Epithelial cell of esophagus (primary cell): Measurements from ENCODE around the gene CXCR2.
A peak's percentile ranks its signal among the peaks of the same experiment; 100 is the strongest.

Source experiments
- DNase-seq: peaks from one replicate; pipeline ENCODE4 v3.0.0; 2010; ENCODE audit warnings: low read depth
- H3K4me3 ChIP-seq: 2 replicates; pipeline ENCODE4 v1.5.1; 2011; ENCODE audit warnings: mild to moderate bottlenecking, low read length, control low read depth
- CTCF ChIP-seq: IDR thresholded peaks from 2 replicates; pipeline ENCODE4 v1.5.1; 2011; ENCODE audit warnings: low read depth, mild to moderate bottlenecking, low read length, control low read depth, inconsistent platforms; ENCODE audit not compliant: insufficient read depth; ENCODE audit errors: missing control alignments

Gene CXCR2

GRCh38 chr2:218123986-218124385, 1.8 kb upstream of the CXCR2 start:
- DNase-seq = no peak
- TF ChIP-seq CTCF = no peak
- H3K4me3 ChIP-seq = no peak overlapping the region

- no peak for TF ChIP-seq CTCF
- H3K4me3 ChIP-seq = no peak overlapping the region
- DNase-seq = no peak
Observed at GRCh38 chr2:218125095-218125494, 733 bp upstream of the CXCR2 start.

GRCh38 chr2:218127929-218128455, 2.2 kb downstream of the CXCR2 start:
- TF ChIP-seq CTCF = no peak
- no peak overlapping the region for H3K4me3 ChIP-seq
- no peak for DNase-seq

GRCh38 chr2:218128781-218129457, 3.1 kb downstream of the CXCR2 start:
- no peak overlapping the region for H3K4me3 ChIP-seq
- TF ChIP-seq CTCF = no peak
- no peak for DNase-seq

GRCh38 chr2:218129458-218130135, 3.8 kb downstream of the CXCR2 start:
- DNase-seq = peak; percentile 24
- no peak for TF ChIP-seq CTCF
- H3K4me3 ChIP-seq = no peak overlapping the region

GRCh38 chr2:218130377-218130776, 4.5 kb downstream of the CXCR2 start:
- no peak for TF ChIP-seq CTCF
- H3K4me3 ChIP-seq = no peak overlapping the region
- DNase-seq = peak; percentile 7
